Measurements from ENCODE around the gene AKT1S1.

GRCh38 chr19:49888510-49888824, 11.3 kb upstream of the AKT1S1 start:
- no peak for TF ChIP-seq CTCF (IDR thresholded peaks at IDR 0.05)
- TF ChIP-seq POLR2A (IDR thresholded peaks at IDR 0.05), result no peak
